Measurements from ENCODE around the gene TBX1.

The TBX1 gene

DNA sequence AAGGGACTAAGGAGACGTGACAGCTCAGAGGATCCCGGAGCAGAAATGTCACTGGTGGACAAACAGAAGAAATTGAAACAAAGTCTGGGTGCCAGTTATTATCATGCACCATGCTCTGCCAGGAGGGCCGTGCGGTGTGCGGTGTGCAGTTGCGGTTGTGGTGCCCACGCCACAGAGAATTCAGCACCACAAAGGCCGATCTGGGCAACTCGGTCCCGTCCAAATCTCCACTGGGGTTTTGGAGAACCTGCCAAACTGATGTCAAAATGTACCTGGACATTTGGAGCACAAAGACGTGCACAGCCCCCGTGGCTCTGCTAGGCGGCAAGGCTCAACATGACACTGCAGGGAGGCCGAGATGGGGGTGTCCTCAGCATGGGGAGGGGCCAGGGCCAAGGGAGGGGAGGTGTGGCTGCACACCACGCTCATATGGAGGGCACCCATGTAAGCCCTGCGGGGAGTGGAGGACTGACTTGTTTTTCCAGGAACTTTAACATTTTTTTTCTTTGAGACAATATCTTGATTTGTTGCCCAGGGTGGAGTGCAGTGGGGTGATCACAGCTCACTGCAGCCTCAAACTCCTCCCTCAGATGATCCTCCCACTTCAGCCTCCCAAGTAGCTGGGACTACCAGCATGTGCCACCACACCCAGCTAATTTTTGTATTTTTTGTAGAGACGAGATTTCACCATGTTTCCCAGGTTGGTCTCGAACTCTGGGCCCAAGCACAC lies 54.7 kb downstream of the TBX1 start:
- ChIA-PET POLR2A (no interaction called here), CTCF (interaction anchor here (1.0 to 1.2 kb wide), 3 partner anchors 14 to 85 kb away, joined by 3 to 5 read pairs (median 3); no protein-coding TSS in a partner anchor)
- no peak overlapping the region for H3K4me3 ChIP-seq (ENCODE audit: low read depth, low read length)
- no peak for DNase-seq (ENCODE audit: low read depth, low spot score)
- TF ChIP-seq, protein P1, sequence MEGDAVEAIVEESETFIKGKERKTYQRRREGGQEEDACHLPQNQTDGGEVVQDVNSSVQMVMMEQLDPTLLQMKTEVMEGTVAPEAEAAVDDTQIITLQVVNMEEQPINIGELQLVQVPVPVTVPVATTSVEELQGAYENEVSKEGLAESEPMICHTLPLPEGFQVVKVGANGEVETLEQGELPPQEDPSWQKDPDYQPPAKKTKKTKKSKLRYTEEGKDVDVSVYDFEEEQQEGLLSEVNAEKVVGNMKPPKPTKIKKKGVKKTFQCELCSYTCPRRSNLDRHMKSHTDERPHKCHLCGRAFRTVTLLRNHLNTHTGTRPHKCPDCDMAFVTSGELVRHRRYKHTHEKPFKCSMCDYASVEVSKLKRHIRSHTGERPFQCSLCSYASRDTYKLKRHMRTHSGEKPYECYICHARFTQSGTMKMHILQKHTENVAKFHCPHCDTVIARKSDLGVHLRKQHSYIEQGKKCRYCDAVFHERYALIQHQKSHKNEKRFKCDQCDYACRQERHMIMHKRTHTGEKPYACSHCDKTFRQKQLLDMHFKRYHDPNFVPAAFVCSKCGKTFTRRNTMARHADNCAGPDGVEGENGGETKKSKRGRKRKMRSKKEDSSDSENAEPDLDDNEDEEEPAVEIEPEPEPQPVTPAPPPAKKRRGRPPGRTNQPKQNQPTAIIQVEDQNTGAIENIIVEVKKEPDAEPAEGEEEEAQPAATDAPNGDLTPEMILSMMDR (IDR thresholded peaks at IDR 0.05; ENCODE audit: insufficient read depth, low read length, missing control alignments) = no peak

GRCh38 chr22:19815823-19816290 lies 55.3 kb downstream of the TBX1 start:
- TF ChIP-seq, protein P1 (IDR thresholded peaks at IDR 0.05; ENCODE audit: insufficient read depth, low read length, missing control alignments) = no peak
- POLR2A ChIA-PET = no interaction called here
- no peak for DNase-seq (ENCODE audit: low read depth, low spot score)
- CTCF ChIA-PET = interaction anchor here (1.0 to 1.2 kb wide), 3 partner anchors 15 to 85 kb away, joined by 3 to 5 read pairs (median 3); no protein-coding TSS in a partner anchor
- no peak overlapping the region for H3K4me3 ChIP-seq (ENCODE audit: low read depth, low read length)

- no peak overlapping the region for H3K4me3 ChIP-seq (ENCODE audit: low read depth, low read length)
- TF ChIP-seq, protein P1 (IDR thresholded peaks at IDR 0.05; ENCODE audit: insufficient read depth, low read length, missing control alignments) = no peak
- ChIA-PET CTCF (interaction anchor here (1.2 kb wide), 1 partner anchor 86 kb away, joined by 3 read pairs; no protein-coding TSS in a partner anchor), POLR2A (no interaction called here)
- no peak for DNase-seq (ENCODE audit: low read depth, low spot score)
Observed at GRCh38 chr22:19816372-19817119, 56.0 kb downstream of the TBX1 start.

Measured in AG04449 (cell line).